GM18505 (cell line): Measurements from ENCODE around the gene FAM47C.
"Not testable (repeated sequence)": the region's sequence is repeated elsewhere in the genome, so short reads cannot be mapped to it uniquely, and the experiment has no call there.

Source experiments
- ATAC-seq: cut with Tn5 transposase; IDR thresholded peaks from one replicate; pipeline ENCODE4 v1.9.1; 2021; ENCODE audit not compliant: unreplicated experiment
- POLR2A ChIP-seq: IDR thresholded peaks from 4 replicates; pipeline ENCODE4 v1.6.1; 2011; ENCODE audit warnings: borderline replicate concordance; ENCODE audit not compliant: insufficient read depth, insufficient read length; ENCODE audit errors: extremely low read depth

The FAM47C gene

GRCh38 chrX:37008182-37008581 is at the start of gene FAM47C:
Gene FAM47C, plus strand, starts transcription at chrX:37008366. Its CDS starts 45 bp downstream, at chrX:37008411.
- not testable (repeated sequence) for ATAC-seq

GRCh38 chrX:36961590-36961989 is 46.6 kb upstream of the FAM47C start:
- no peak for TF ChIP-seq POLR2A

GRCh38 chrX:36963069-36963808 is 44.9 kb upstream of the FAM47C start:
- no peak for ATAC-seq
- TF ChIP-seq POLR2A, result no peak

More at GRCh38 chrX:36961590-36961989, 46.6 kb upstream of the FAM47C start:
- ATAC-seq, result no peak

GRCh38 chrX:36963852-36964251 is 44.3 kb upstream of the FAM47C start:
- no peak for TF ChIP-seq POLR2A
- no peak for ATAC-seq

- no peak for TF ChIP-seq POLR2A
- no peak for ATAC-seq
Observed at GRCh38 chrX:36973575-36973974, 34.6 kb upstream of the FAM47C start.

GRCh38 chrX:36974911-36975310 is 33.3 kb upstream of the FAM47C start:
- no peak for ATAC-seq
- TF ChIP-seq POLR2A, result no peak

GRCh38 chrX:36978886-36979285 is 29.3 kb upstream of the FAM47C start:
- no peak for TF ChIP-seq POLR2A
- ATAC-seq, result no peak

- ATAC-seq, result no peak
- no peak for TF ChIP-seq POLR2A
Observed at GRCh38 chrX:36983831-36984230, 24.3 kb upstream of the FAM47C start.

GRCh38 chrX:36985416-36986209 is 22.6 kb upstream of the FAM47C start:
- not testable (repeated sequence) for ATAC-seq

- TF ChIP-seq POLR2A, result no peak
- no peak for ATAC-seq
Observed at GRCh38 chrX:36986231-36986630, 21.9 kb upstream of the FAM47C start.

GRCh38 chrX:36987212-36987611 is 21.0 kb upstream of the FAM47C start:
- not testable (repeated sequence) for ATAC-seq

GRCh38 chrX:37000140-37000539 is 8.0 kb upstream of the FAM47C start:
- no peak for TF ChIP-seq POLR2A
- no peak for ATAC-seq

GRCh38 chrX:37010496-37010895 is 2.3 kb downstream of the FAM47C start:
- no peak for ATAC-seq
- no peak for TF ChIP-seq POLR2A

GRCh38 chrX:37034260-37034659 is 26.1 kb downstream of the FAM47C start:
- ATAC-seq, result not testable (repeated sequence)

GRCh38 chrX:37036674-37037220 is 28.6 kb downstream of the FAM47C start:
- ATAC-seq, result not testable (repeated sequence)

- ATAC-seq, result not testable (repeated sequence)
Observed at GRCh38 chrX:37038814-37039213, 30.6 kb downstream of the FAM47C start.

GRCh38 chrX:37042956-37043885 is 35.1 kb downstream of the FAM47C start:
- ATAC-seq, result not testable (repeated sequence)
